GM23338 (cell line): ENCODE results near the gene SMG1. TPM values are rescaled to one million over a fixed set of nuclear protein-coding genes. Genes with fewer than 3 reads are reported as not detected.

Source experiments
- ATAC-seq: fragments of 200-7000 bp; cut with Tn5 transposase; 3 replicates; pipeline ENCODE4 v1.9.1; 2020
- DNase-seq: peaks from one replicate; pipeline ENCODE4 v3.0.0-alpha.2; 2015; ENCODE audit warnings: low spot score
- H2AFZ ChIP-seq: fragments of 200-600 bp; sonication (generic); 2 replicates; pipeline ENCODE4 v1.8.0; 2016; ENCODE audit warnings: antibody characterized with exemption, mild to moderate bottlenecking, moderate library complexity
- H3F3A ChIP-seq: fragments of 200-600 bp; sonication (generic); replicated peaks from 2 replicates; pipeline ENCODE4 v1.8.0; 2017; ENCODE audit warnings: antibody characterized with exemption, mixed run types, low read depth
- H3K27ac ChIP-seq: fragments of 200-600 bp; sonication (generic); 2 replicates; pipeline ENCODE4 v1.6.1; 2016; ENCODE audit warnings: low read depth
- H3K27me3 ChIP-seq: fragments of 200-600 bp; sonication (generic); 2 replicates; pipeline ENCODE4 v1.8.0; 2016; ENCODE audit warnings: mild to moderate bottlenecking, mixed run types, moderate library complexity; ENCODE audit not compliant: insufficient read depth
- H3K36me3 ChIP-seq: fragments of 200-600 bp; sonication (generic); 2 replicates; pipeline ENCODE4 v1.8.0; 2016; ENCODE audit warnings: mild to moderate bottlenecking; ENCODE audit not compliant: insufficient read depth
- H3K4me1 ChIP-seq: fragments of 200-600 bp; sonication (generic); 2 replicates; pipeline ENCODE4 v1.8.0; 2016; ENCODE audit warnings: mild to moderate bottlenecking, moderate library complexity; ENCODE audit not compliant: insufficient read depth
- H3K4me2 ChIP-seq: fragments of 200-600 bp; sonication (generic); 2 replicates; pipeline ENCODE4 v1.7.1; 2017; ENCODE audit warnings: mixed run types
- H3K4me3 ChIP-seq: fragments of 200-600 bp; sonication (generic); 2 replicates; pipeline ENCODE4 v1.6.1; 2016; ENCODE audit warnings: mixed run types
- H3K79me2 ChIP-seq: fragments of 200-600 bp; sonication (generic); replicated peaks from 2 replicates; pipeline ENCODE4 v1.8.0; 2017; ENCODE audit warnings: mild to moderate bottlenecking; ENCODE audit not compliant: insufficient read depth
- H3K9me2 ChIP-seq: fragments of 200-600 bp; sonication (generic); 2 replicates; pipeline ENCODE4 v1.8.0; 2017; ENCODE audit not compliant: insufficient read depth
- H4K20me1 ChIP-seq: fragments of 200-600 bp; sonication (generic); replicated peaks from 2 replicates; pipeline ENCODE4 v1.8.0; 2017; ENCODE audit warnings: mild to moderate bottlenecking; ENCODE audit not compliant: insufficient read depth
- H3K27ac Mint-ChIP-seq: 2 replicates; pipeline ENCODE4 v1.8.0; 2020; ENCODE audit warnings: inconsistent platforms, mild to moderate bottlenecking, moderate library complexity, mixed read lengths
- H3K27me3 Mint-ChIP-seq: 3 replicates; pipeline ENCODE4 v1.8.0; 2022; ENCODE audit warnings: low read depth, mild to moderate bottlenecking, moderate library complexity, mixed read lengths, inconsistent platforms; ENCODE audit not compliant: insufficient read depth, poor library complexity
- H3K36me3 Mint-ChIP-seq: 3 replicates; pipeline ENCODE4 v1.8.0; 2021; ENCODE audit warnings: low read depth, mild to moderate bottlenecking, inconsistent platforms, moderate library complexity, mixed read lengths
- H3K4me1 Mint-ChIP-seq: 3 replicates; pipeline ENCODE4 v1.8.0; 2020; ENCODE audit warnings: mild to moderate bottlenecking, inconsistent platforms, mixed read lengths
- H3K4me3 Mint-ChIP-seq: 3 replicates; pipeline ENCODE4 v1.8.0; 2021; ENCODE audit warnings: moderate library complexity, mild to moderate bottlenecking, inconsistent platforms, mixed read lengths
- H3K9me3 Mint-ChIP-seq: 3 replicates; pipeline ENCODE4 v1.8.0; 2020; ENCODE audit warnings: moderate library complexity, mild to moderate bottlenecking, inconsistent platforms, mixed read lengths
- CREB1 ChIP-seq: fragments of 250-450 bp; sonication (Bioruptor Pico); IDR thresholded peaks from 2 replicates; pipeline ENCODE4 v1.5.0; 2020; ENCODE audit warnings: low read depth, mild to moderate bottlenecking, moderate library complexity
- ETS1 ChIP-seq: IDR thresholded peaks from 2 replicates; pipeline ENCODE4 v1.6.1; 2016; ENCODE audit warnings: antibody characterized with exemption
- EZH2 ChIP-seq: fragments of 200-600 bp; sonication (generic); IDR thresholded peaks from one replicate; pipeline ENCODE4 v1.8.0; 2017; ENCODE audit warnings: antibody characterized with exemption, mild to moderate bottlenecking, low read depth; ENCODE audit not compliant: unreplicated experiment
- EZH2phosphoT487 ChIP-seq: fragments of 200-600 bp; sonication (generic); IDR thresholded peaks from one replicate; pipeline ENCODE4 v1.8.1; 2018; ENCODE audit warnings: antibody characterized with exemption; ENCODE audit not compliant: unreplicated experiment
- JUNB ChIP-seq: IDR thresholded peaks from one replicate; pipeline ENCODE4 v1.6.1; 2016; ENCODE audit warnings: antibody characterized with exemption; ENCODE audit not compliant: unreplicated experiment
- NANOG ChIP-seq: IDR thresholded peaks from 2 replicates; pipeline ENCODE4 v1.6.1; 2016; ENCODE audit warnings: antibody characterized with exemption, borderline replicate concordance
- POLR2AphosphoS5 ChIP-seq: IDR thresholded peaks from 2 replicates; pipeline ENCODE4 v1.6.1; 2016; ENCODE audit warnings: antibody characterized with exemption, low read depth
- STAT1 ChIP-seq: IDR thresholded peaks from one replicate; pipeline ENCODE4 v1.6.1; 2016; ENCODE audit warnings: antibody characterized with exemption; ENCODE audit not compliant: unreplicated experiment
- ZNF114 ChIP-seq: fragments of 250-450 bp; sonication (Bioruptor Pico); IDR thresholded peaks from 2 replicates; pipeline ENCODE4 v1.5.0; 2020; ENCODE audit warnings: mild to moderate bottlenecking, moderate library complexity
- ZNF331 ChIP-seq: fragments of 250-450 bp; sonication (Bioruptor Pico); IDR thresholded peaks from 2 replicates; pipeline ENCODE4 v1.5.0; 2020; ENCODE audit warnings: low read depth, mild to moderate bottlenecking, moderate library complexity
- ZNF462 ChIP-seq: fragments of 250-450 bp; sonication (Bioruptor Pico); IDR thresholded peaks from 2 replicates; pipeline ENCODE4 v1.5.0; 2020; ENCODE audit warnings: mild to moderate bottlenecking, moderate library complexity
- polyA plus RNA-seq: library from polyadenylated mRNA; unstranded; fragments of >200 nt; fragmentation: Nextera tagmentation; extraction: Ambion mirVana; gene quantifications from 2 replicates; pipeline ENCODE4 v1.2.1, GENCODE V29; 2016
- total RNA-seq: library from RNA; depleted of rRNA; stranded (reverse); fragments of >200 nt; shearing (Covaris generic); gene quantifications from 2 replicates; pipeline ENCODE4 v1.2.3, GENCODE V29; 2014
- TF ChIP-seq, protein P1 (sequence below): IDR thresholded peaks from one replicate; pipeline ENCODE4 v1.6.1; 2018; ENCODE audit warnings: antibody characterized with exemption; ENCODE audit not compliant: unreplicated experiment
- TF ChIP-seq, protein P2 (sequence below), 2 experiments: fragments of 200-600 bp in 1 of 2; sonication (generic) in 1 of 2; conservative IDR thresholded peaks; 2 replicates each; pipeline versions ENCODE4 v1.5.1 to v1.6.1; 2016 to 2017; ENCODE audit warnings: antibody characterized with exemption in 2 of 2, low read depth in 2 of 2, mild to moderate bottlenecking in 2 of 2, moderate library complexity in 1 of 2

The SMG1 gene
- total and polyA plus RNA-seq, 2 experiments from 2014 or later: 18.6 to 119 TPM

DNA sequence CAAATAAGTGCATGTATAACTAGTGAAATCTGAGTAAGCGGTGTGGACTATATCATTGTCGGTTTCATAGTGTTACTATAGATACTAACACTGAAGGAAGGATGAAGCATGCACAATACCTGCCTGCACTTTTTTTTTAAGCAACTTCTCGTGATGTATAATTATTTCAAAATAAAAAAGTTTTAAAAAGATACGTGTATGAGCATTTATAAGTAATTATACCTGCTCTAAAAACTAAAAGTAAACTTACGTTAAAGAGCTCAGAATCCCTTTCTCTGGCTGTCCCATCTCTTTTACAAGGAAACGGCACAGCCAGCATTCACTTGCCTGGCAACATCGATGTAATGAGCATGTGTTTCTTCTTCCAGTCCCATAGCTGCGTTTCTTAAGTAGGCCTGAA is 93.6 kb downstream of the SMG1 start:
- H3K4me1 ChIP-seq: no peaks in the 10 kb centered on the region
- Mint-ChIP-seq H3K27ac (no peak overlapping the region), H3K4me3 (no peak overlapping the region), H3K9me3 (no peaks in the 10 kb centered on the region), H3K4me1 (peaks cover 4% of the 10 kb centered on the region), H3K36me3 (peaks cover 85% of the 10 kb centered on the region), H3K27me3 (peaks cover 4% of the 10 kb centered on the region)
- H3K79me2 ChIP-seq: no peaks in the 10 kb centered on the region
- peaks cover 86% of the 10 kb centered on the region for H3K36me3 ChIP-seq
- H3K4me3 ChIP-seq: no peak overlapping the region
- no peaks in the 10 kb centered on the region for H3K27me3 ChIP-seq
- DNase-seq (no peak), ATAC-seq (no peak)
- no peak overlapping the region for H3K4me2 ChIP-seq
- H3K27ac ChIP-seq: no peak overlapping the region
- TF ChIP-seq, protein P1, sequence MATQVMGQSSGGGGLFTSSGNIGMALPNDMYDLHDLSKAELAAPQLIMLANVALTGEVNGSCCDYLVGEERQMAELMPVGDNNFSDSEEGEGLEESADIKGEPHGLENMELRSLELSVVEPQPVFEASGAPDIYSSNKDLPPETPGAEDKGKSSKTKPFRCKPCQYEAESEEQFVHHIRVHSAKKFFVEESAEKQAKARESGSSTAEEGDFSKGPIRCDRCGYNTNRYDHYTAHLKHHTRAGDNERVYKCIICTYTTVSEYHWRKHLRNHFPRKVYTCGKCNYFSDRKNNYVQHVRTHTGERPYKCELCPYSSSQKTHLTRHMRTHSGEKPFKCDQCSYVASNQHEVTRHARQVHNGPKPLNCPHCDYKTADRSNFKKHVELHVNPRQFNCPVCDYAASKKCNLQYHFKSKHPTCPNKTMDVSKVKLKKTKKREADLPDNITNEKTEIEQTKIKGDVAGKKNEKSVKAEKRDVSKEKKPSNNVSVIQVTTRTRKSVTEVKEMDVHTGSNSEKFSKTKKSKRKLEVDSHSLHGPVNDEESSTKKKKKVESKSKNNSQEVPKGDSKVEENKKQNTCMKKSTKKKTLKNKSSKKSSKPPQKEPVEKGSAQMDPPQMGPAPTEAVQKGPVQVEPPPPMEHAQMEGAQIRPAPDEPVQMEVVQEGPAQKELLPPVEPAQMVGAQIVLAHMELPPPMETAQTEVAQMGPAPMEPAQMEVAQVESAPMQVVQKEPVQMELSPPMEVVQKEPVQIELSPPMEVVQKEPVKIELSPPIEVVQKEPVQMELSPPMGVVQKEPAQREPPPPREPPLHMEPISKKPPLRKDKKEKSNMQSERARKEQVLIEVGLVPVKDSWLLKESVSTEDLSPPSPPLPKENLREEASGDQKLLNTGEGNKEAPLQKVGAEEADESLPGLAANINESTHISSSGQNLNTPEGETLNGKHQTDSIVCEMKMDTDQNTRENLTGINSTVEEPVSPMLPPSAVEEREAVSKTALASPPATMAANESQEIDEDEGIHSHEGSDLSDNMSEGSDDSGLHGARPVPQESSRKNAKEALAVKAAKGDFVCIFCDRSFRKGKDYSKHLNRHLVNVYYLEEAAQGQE: no peak
- no peak for TF ChIP-seq ZNF462
- no peak for TF ChIP-seq JUNB
- no peak for TF ChIP-seq STAT1
- TF ChIP-seq CREB1 (CRISPR knock-in tag): no peak
- no peak for TF ChIP-seq EZH2
- no peak for TF ChIP-seq NANOG
- TF ChIP-seq, protein P2, sequence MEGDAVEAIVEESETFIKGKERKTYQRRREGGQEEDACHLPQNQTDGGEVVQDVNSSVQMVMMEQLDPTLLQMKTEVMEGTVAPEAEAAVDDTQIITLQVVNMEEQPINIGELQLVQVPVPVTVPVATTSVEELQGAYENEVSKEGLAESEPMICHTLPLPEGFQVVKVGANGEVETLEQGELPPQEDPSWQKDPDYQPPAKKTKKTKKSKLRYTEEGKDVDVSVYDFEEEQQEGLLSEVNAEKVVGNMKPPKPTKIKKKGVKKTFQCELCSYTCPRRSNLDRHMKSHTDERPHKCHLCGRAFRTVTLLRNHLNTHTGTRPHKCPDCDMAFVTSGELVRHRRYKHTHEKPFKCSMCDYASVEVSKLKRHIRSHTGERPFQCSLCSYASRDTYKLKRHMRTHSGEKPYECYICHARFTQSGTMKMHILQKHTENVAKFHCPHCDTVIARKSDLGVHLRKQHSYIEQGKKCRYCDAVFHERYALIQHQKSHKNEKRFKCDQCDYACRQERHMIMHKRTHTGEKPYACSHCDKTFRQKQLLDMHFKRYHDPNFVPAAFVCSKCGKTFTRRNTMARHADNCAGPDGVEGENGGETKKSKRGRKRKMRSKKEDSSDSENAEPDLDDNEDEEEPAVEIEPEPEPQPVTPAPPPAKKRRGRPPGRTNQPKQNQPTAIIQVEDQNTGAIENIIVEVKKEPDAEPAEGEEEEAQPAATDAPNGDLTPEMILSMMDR (conservative IDR thresholded peaks at IDR 0.05; ENCODE audit: low read depth in 2 of 2): no peak
- TF ChIP-seq ZNF331 (CRISPR knock-in tag): no peak
- TF ChIP-seq ETS1: no peak
- TF ChIP-seq ZNF114 (CRISPR knock-in tag): no peak
- no peak for TF ChIP-seq POLR2AphosphoS5
- no peak for TF ChIP-seq EZH2phosphoT487
- H4K20me1 ChIP-seq: peaks cover 5% of the 10 kb centered on the region
- H2AFZ ChIP-seq: no peak overlapping the region
- H3F3A ChIP-seq: 0 out of 2 replicates have a peak, but pooled peaks cover 5% of the 10 kb centered on the region
- no peaks in the 10 kb centered on the region for H3K9me2 ChIP-seq
